HG03097 (cell line): ENCODE measurements around the gene CARNS1.

Source experiments
- ATAC-seq: cut with Tn5 transposase; IDR thresholded peaks from one replicate; pipeline ENCODE4 v1.9.1; 2021; ENCODE audit not compliant: unreplicated experiment, low FRiP score

The CARNS1 gene

DNA sequence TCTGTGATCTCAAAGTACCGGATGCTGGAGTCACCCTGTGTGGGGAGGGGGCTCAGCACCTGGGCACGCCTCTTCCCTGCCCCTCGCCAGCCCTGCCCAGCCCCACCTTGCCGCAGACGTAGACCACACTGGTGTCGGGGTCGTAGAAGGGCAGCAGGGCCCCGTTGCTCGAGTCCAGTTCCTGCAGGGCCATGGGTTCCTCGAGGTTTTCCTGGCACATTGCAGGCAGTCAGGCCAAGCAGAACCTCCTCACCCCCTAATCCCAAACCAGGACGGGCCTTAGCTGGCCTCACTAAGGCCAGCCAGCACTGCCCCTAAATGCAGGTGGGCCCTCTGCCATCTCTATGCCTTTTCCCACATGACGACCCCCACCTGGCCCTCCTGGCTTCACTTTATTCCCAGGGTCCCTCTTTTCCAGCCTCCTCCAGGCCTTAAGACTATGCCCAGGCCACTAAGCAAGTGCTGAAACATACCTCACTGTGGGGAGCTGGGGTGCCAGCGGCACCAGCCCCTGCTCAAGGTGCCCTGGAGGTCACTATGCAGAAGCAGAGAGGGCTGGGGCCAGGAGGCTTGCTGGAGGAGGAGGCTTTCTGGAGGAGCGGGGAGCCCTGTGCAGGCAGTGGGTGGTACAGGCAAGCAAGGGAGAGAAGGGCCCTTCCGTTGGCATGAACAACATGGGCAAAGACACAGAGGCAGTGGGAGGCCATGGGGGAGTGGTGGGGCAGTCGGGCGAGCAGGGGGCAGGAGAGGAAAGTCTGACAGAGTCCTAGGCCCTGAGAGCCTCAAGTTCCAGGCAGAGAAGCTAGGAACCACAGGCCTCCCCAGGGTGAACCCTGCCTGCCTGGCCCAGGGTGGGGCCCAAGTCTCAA, 25.0 kb downstream of the CARNS1 start:
- ATAC-seq: no peak

DNA sequence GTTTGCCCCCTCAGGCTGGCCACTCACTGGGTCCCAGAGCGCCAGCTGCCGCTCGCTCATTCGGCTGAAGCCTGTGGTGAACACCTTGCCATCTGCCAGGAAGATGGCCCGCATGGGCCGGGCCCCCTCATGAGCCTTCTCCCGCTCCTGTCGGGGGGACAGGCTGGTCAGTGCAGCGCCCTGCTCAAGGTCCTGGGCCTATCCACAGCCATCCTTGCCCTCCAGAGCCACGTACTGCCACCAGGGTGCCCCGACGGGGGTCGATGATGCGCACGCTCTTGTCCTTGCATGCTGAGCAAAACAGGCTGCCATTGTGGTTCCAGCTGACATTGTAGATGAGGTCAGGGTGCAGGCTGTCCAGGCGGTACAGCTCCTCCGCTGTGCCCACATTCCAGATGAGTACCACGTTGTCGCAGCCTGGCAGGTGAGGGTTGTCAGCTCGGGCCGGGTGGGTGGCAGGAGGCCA, 25.7 kb downstream of the CARNS1 start:
- no peak for ATAC-seq

GRCh38 chr11:67441731-67442351, 26.4 kb downstream of the CARNS1 start:
- ATAC-seq: no peak

DNA sequence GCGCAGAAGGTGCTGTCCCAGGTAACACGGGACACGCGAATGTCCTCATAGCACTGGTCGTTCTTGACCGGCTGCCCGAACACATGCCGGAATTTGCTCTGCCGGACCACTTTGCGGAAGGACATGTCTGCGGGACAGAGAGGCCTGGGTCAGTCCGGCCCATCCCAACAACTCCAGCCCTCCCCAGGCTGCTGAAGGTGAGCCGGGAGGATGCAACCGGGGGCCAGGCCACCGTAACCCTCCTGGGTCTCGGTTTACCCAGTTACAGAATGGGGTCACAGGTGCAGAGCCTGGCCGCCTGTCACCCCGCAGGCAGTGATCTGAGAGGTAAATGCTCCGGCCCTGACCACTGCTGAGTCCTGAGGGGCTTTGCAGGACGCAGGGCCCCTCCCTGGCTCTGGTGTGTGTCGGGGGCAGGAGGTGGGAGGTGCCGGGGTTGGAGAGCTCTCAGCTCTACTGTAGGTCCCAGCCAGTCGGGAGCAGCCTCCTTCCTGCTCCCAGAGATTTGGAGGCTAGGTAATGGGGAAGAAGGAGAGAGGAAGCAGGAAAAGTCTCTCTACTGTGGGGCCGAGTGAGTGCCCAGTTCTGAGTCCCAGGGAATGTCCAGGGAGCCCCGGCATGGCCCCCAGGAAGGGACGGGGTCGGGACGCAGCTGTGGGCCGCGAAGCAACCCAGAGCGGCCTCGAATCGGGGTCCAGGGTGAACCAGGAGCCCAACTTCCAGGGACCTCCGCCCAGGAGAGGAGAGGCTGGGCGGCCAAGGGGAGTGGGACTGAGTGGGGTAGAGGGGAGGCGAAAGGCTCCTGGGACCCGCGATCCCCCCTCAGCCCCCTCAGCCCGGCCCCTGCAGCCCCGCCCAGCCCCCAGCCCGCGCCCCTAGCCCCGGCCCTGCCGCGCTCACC, 27.3 kb downstream of the CARNS1 start:
- no peak for ATAC-seq

- no peak for ATAC-seq
Observed at GRCh38 chr11:67445515-67445914, 30.0 kb downstream of the CARNS1 start.

- ATAC-seq: no peak
Observed at GRCh38 chr11:67448220-67448609, 32.7 kb downstream of the CARNS1 start.

DNA sequence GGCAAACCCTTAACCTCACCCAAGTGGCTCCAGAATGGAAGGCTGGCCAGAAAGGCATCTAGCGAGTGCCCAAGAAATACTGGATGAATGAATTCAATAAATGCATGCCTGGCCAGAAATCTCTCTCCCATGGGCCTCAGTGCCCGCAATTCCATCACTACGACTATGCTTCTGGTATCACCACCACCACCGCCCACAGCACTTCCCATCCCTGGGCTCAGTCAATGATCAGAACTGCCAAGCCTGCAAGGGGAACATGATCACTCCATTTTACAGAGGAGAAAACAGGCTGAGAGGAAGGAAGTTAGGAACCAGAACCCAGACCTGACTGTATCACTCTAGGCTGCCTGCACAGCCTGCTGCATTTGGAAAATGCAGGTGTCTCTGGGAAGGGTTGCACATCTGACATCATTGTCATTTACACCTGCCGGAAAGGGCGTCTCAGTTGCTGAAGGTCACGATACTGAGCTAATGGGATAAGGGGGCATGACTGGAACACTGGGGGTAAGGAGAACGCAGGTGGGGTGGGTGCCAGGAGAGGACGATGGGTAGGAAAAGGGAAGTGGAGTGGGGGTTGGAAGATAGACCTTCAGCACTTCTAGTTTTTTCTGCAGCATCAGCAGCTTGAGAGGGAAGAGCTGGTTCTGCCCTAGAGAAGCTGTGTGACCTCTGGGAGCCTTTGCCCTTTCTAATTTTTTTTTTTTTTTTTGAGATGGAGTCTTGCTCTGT, 33.8 kb downstream of the CARNS1 start:
- no peak for ATAC-seq

- no peak for ATAC-seq
Observed at GRCh38 chr11:67450796-67451657, 35.5 kb downstream of the CARNS1 start.

GRCh38 chr11:67451658-67451976, 36.1 kb downstream of the CARNS1 start:
- no peak for ATAC-seq

DNA sequence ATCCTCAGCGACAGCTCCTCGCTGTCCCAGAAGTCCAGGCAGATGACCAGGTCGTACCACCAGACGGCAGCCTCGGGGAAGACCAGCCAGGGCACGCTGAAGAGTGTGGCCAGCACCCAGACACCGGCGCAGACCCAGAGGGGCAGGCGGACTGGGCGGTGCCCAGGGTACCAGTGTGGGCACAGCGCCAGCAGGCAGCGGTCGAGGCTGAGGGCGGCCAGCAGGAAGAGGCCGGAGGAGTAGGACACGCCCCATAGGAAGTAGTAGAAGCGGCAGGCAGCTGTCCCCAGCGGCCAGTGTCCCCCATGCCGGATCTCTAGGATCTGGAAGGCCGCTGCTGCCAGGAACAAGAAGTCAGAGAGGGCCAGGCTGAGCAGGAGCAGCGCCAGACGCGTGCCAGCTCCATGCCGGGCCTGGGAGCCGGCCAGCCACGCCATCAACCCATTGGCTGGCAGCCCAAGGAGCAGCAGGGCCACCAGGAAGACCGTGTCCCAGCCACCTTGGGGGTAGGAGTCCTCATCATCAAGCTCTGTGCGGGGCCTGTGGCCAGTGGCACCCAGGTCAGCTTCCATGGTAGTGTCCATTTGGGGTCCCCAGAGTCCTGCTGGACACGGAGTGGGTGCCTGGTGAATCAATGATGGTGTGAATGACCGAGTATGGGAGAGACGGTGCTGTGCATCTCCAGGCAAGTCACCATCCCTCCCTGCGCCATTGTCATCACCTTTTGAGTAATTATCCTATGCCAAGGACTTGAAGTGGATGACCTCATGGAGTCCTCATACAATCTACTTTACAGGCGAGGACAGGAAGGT, 36.9 kb downstream of the CARNS1 start, which contains the start of gene GPR152:
Gene GPR152 (minus strand): TSS at position 589 of the 812 bp plus-strand sequence. CDS start 5 bp downstream, at position 584.
- ATAC-seq: no peak

DNA sequence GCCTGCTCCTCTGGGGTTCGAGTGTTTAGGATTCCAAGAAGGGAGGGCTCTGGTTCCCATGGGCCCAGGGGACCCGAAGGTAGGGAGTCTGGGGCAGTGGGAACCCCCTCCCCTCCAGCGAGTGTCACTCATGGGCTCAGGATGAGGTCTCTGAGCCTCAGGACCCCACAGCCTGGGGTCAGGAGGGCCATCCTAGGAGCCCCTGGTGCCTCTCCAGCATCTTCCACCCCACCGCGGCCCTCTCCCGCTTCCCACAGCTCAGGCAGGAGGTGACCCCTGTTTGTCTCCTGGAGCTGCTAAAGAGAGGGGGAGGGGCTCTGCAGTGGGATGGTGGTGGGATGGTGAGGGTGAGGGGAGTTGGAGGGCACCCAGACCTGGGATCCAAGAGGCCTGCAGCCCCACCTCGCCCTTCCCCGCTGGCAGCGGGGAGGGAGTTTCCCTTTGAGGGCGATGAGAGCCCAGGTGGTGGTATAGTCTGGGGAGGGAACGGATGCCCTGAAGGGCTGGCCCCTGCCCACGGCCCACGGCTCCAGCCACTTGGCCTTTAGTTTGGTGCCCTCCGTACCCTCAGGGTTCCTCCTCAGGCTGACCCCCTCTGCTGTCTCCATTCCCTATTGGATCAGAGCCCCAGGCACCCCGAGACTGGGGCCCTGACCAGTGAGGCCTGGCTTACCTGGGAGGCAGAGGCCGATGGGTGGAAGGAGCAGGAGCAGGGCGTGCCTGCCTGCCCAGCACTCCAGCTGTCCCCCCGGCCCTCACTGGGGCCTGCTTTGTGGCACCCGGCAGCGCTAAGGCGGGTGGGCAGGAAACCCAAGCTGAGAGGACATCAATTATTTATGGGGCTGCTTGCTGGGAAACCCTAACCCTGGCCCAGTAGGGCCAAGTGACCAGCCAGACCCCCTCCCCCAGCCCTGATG, 38.6 kb downstream of the CARNS1 start:
- ATAC-seq: no peak

DNA sequence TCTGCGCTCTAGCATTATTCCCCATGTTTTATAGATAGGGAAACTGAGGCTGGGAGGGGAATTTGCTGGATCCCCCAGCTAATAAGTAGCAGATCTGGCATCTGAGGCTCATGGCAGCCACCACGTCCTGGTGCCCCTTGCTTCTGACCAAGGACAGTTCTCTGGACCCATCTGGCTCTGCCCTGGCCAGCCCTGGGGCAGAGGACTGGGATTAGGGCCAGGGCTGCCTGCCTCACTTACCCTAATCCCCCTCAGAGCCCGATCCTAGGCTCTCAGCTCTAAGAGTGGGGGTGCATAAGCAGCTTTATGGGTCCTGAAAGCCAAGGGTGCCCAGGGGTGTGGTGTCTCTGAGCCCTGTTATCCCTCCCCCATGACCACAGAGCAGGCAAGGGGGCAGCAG, 39.6 kb downstream of the CARNS1 start, which contains the start of gene CABP4:
Gene CABP4 (plus strand): TSS at position 301 of the 400 bp plus-strand sequence. CDS start 70 bp downstream, at position 371.
- ATAC-seq: no peak

DNA sequence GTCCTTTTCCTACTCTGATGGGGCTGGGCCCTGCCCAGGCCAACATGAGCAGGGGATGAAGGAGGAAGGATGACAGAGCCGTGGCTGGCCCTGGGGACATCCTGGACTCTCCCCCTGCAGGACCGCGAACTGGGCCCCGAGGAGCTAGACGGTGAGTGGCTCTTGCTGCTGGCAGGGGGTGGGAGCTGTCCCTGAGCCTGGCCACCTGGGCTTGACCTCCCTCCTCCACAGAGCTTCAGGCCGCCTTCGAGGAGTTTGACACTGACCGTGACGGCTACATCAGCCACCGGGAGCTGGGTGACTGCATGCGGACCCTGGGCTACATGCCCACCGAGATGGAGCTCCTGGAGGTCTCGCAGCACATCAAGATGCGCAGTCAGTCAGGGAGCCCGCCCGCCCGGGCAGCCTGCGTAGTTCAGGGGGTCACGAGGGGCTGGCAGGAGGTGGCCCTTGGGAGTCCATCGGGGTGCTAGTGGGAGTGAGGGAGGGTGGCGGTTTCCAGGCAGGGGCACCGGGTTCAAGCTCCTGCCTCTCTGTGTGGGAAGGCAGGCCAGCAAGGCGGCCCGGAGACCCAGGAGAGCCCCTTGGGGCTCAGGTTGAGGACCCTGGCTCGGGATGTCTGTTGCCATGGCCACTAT, 40.7 kb downstream of the CARNS1 start:
- no peak for ATAC-seq

DNA sequence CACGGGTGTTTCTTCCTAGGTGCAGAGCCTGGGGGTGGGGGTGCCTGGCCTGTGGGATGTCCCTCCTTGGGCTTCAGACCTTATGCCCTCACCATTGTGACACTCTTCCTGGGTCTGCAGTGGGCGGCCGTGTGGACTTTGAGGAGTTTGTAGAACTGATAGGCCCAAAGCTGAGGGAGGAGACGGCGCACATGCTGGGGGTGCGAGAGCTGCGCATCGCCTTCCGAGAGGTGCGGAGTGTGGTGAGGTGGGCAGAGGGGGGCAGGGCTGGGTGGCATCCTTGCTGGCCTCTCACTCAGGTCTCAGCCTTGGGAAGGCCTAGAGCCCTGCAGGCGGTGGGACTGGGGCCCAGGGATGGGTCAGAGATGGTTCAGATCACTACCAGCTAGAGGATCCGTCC, 42.0 kb downstream of the CARNS1 start:
- ATAC-seq: no peak

- ATAC-seq: no peak
Observed at GRCh38 chr11:67458266-67458665, 42.8 kb downstream of the CARNS1 start.

GRCh38 chr11:67463186-67463585, 47.7 kb downstream of the CARNS1 start:
- ATAC-seq: no peak
